HEK293 (cell line): ENCODE results near the gene PLEKHA5.
"Not testable (repeated sequence)": the region's sequence is repeated elsewhere in the genome, so short reads cannot be mapped to it uniquely, and the experiment has no call there.

Experiments used
- CTCF ChIA-PET: fragments of 350-600 bp; formaldehyde crosslinking; extraction: SDS; loops from one replicate; lab custom pipeline; 2021; ENCODE audit warnings: antibody characterized with exemption; lab: Yijun Ruan, JAX
- POLR2A ChIA-PET: fragments of 300-600 bp; formaldehyde crosslinking; extraction: SDS; loops from one replicate; lab custom pipeline; 2020; ENCODE audit warnings: antibody characterized with exemption, inconsistent platforms; lab: Yijun Ruan, JAX
- H3K27ac ChIP-seq: fragments of 200-500 bp; sonication (Bioruptor generic); 2 replicates; pipeline ENCODE4 v1.5.1; 2014; ENCODE audit warnings: low read depth, low read length, control low read depth, inconsistent platforms; ENCODE audit errors: extremely low read depth
- H3K36me3 ChIP-seq, 2 experiments: fragments of 200-500 bp in 1 of 2; sonication (Bioruptor generic) in 1 of 2; 1 replicate in 1 of 2; 2 replicates in 1 of 2; pipeline ENCODE4 v1.5.1; 2014 to 2017; ENCODE audit warnings: inconsistent platforms in 2 of 2, low read length in 2 of 2; ENCODE audit not compliant: control insufficient read depth in 2 of 2, insufficient read depth in 1 of 2
- H3K4me1 ChIP-seq: fragments of 200-500 bp; sonication (Bioruptor generic); 2 replicates; pipeline ENCODE4 v1.5.1; 2014; ENCODE audit warnings: mild to moderate bottlenecking, low read length, inconsistent platforms; ENCODE audit not compliant: control insufficient read depth, insufficient read depth
- H3K4me3 ChIP-seq: 2 replicates; pipeline ENCODE4 v1.5.1; 2011; ENCODE audit warnings: low read depth, mild to moderate bottlenecking, control low read depth, low read length, moderate library complexity
- H3K9me3 ChIP-seq: fragments of 200-500 bp; sonication (Bioruptor generic); 2 replicates; pipeline ENCODE4 v1.5.1; 2014; ENCODE audit warnings: low read depth, low read length, inconsistent platforms; ENCODE audit not compliant: control insufficient read depth, insufficient read depth
- ZBTB49 ChIP-seq: fragments of 450-650 bp; formaldehyde crosslinking; IDR thresholded peaks from 2 replicates; pipeline ENCODE4 v1.5.1; 2016; ENCODE audit warnings: missing biosample characterization, missing genetic modification characterization, low read depth
- ZEB2 ChIP-seq: fragments of 450-650 bp; formaldehyde crosslinking; IDR thresholded peaks from 2 replicates; pipeline ENCODE4 v1.5.1; 2016; ENCODE audit warnings: missing biosample characterization, missing genetic modification characterization
- ZNF132 ChIP-seq: fragments of 450-650 bp; formaldehyde crosslinking; IDR thresholded peaks from 2 replicates; pipeline ENCODE4 v1.5.1; 2017; ENCODE audit warnings: missing biosample characterization, missing genetic modification characterization, borderline replicate concordance
- ZNF175 ChIP-seq: fragments of 450-650 bp; formaldehyde crosslinking; IDR thresholded peaks from 2 replicates; pipeline ENCODE4 v1.5.1; 2016; ENCODE audit warnings: missing biosample characterization, missing genetic modification characterization
- ZNF24 ChIP-seq: fragments of 450-650 bp; formaldehyde crosslinking; IDR thresholded peaks from 2 replicates; pipeline ENCODE4 v1.5.1; 2016; ENCODE audit warnings: missing biosample characterization, missing genetic modification characterization
- ZNF280C ChIP-seq: fragments of 450-650 bp; formaldehyde crosslinking; IDR thresholded peaks from 2 replicates; pipeline ENCODE4 v1.5.1; 2016; ENCODE audit warnings: missing biosample characterization, missing genetic modification characterization
- ZNF354C ChIP-seq: fragments of 450-650 bp; formaldehyde crosslinking; IDR thresholded peaks from 2 replicates; pipeline ENCODE4 v1.5.1; 2016; ENCODE audit warnings: missing biosample characterization, missing genetic modification characterization, low read depth, borderline replicate concordance
- ZNF518A ChIP-seq: fragments of 450-650 bp; formaldehyde crosslinking; conservative IDR thresholded peaks from 2 replicates; pipeline ENCODE4 v1.5.1; 2016; ENCODE audit warnings: low read depth, missing biosample characterization, missing genetic modification characterization
- ZNF596 ChIP-seq: fragments of 450-650 bp; IDR thresholded peaks from 2 replicates; pipeline ENCODE4 v1.5.0; 2018; ENCODE audit warnings: missing biosample characterization, mild to moderate bottlenecking, missing genetic modification characterization, moderate library complexity

Gene PLEKHA5

GRCh38 chr12:19398376-19399363, 269.1 kb downstream of the PLEKHA5 start:
- no peaks in the 10 kb centered on the region for H3K36me3 ChIP-seq
- TF ChIP-seq ZBTB49 (tag by site-specific recombination) (no peak), ZEB2 (no peak), ZNF596 (tag by site-specific recombination) (no peak), ZNF24 (tag by site-specific recombination) (no peak), ZNF175 (tag by site-specific recombination) (no peak), ZNF280C (tag by site-specific recombination) (no peak), ZNF132 (no peak), ZNF354C (tag by site-specific recombination) (no peak), ZNF518A (tag by site-specific recombination) (no peak)
- TF ChIP-seq, all 188 proteins: peak for 0
- ChIA-PET POLR2A (no interaction called here), CTCF (no interaction called here)
- Histone ChIP-seq H3K4me1 (no peaks in the 10 kb centered on the region), H3K9me3 (no peaks in the 10 kb centered on the region), H3K27ac (no peak overlapping the region), H3K4me3 (no peak overlapping the region)

GRCh38 chr12:19400649-19401285, 271.2 kb downstream of the PLEKHA5 start:
- H3K36me3 ChIP-seq, H3K9me3 ChIP-seq, CTCF ChIA-PET, H3K4me1 ChIP-seq, POLR2A ChIA-PET, H3K4me3 ChIP-seq, H3K27ac ChIP-seq: not testable (repeated sequence)
